Measurements from ENCODE around the gene CHD2. TPM values are rescaled to one million over a fixed set of nuclear protein-coding genes. Genes with fewer than 3 reads are reported as not detected.

The CHD2 gene
- total and polyA plus RNA-seq, 7 donors = 16.0 to 108 (median 75.9) TPM

DNA sequence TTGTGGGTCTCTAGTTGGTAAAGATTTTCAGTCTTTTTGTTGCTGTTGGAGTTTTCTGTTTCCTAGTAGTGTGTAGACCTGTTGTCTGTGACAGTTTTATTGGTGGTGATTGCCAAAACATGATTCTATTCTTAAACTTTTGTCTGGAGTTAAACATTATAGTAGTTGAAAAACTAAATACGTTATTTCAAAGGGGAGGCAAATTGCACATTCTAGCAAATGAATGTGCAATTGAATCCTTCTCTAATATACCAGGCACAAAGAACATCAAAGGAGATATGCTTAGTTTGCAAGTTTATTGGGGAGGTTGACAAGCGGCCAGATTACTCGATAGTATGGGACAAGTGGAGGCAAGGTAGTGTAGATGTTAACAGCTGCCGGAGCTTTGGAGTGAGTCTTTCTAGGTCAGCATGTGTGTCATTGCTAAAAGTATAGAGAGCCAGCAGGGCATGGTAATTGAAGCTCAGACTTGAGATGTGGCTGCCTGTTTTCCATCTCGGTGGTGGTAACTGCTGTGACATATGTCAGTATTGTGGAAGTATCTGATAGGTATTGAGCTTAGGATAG lies 20.6 kb downstream of the CHD2 start:
- H3K4me3 ChIP-seq = no peak overlapping the region
- no peaks in the 10 kb centered on the region for H3K9me3 ChIP-seq
- no peaks in the 10 kb centered on the region for H3K27me3 ChIP-seq
- peaks cover 0 to 89% (median 77%) of the 10 kb centered on the region in 4 donors for H3K4me1 ChIP-seq
- intact Hi-C loops (cut with DNase I) = no loop called here
- TF ChIP-seq POLR2A (IDR thresholded peaks at IDR 0.05) (no peak), EP300 (IDR thresholded peaks at IDR 0.05) (no peak), POLR2AphosphoS5 (IDR thresholded peaks at IDR 0.05) (no peak)
- TF ChIP-seq, protein P1, sequence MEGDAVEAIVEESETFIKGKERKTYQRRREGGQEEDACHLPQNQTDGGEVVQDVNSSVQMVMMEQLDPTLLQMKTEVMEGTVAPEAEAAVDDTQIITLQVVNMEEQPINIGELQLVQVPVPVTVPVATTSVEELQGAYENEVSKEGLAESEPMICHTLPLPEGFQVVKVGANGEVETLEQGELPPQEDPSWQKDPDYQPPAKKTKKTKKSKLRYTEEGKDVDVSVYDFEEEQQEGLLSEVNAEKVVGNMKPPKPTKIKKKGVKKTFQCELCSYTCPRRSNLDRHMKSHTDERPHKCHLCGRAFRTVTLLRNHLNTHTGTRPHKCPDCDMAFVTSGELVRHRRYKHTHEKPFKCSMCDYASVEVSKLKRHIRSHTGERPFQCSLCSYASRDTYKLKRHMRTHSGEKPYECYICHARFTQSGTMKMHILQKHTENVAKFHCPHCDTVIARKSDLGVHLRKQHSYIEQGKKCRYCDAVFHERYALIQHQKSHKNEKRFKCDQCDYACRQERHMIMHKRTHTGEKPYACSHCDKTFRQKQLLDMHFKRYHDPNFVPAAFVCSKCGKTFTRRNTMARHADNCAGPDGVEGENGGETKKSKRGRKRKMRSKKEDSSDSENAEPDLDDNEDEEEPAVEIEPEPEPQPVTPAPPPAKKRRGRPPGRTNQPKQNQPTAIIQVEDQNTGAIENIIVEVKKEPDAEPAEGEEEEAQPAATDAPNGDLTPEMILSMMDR (IDR thresholded peaks at IDR 0.05) = no peak
- peaks cover 0 to 14% (median 9%) of the 10 kb centered on the region in 4 donors for H3K36me3 ChIP-seq
- H3K27ac ChIP-seq = peak overlapping the region in 3 of 4 donors; percentile 33 to 95 (median 40)
- DNase-seq = no peak
- 20 to 54% methylated on average over 5 of the region's 5 CpGs for WGBS, 2 donors

DNA sequence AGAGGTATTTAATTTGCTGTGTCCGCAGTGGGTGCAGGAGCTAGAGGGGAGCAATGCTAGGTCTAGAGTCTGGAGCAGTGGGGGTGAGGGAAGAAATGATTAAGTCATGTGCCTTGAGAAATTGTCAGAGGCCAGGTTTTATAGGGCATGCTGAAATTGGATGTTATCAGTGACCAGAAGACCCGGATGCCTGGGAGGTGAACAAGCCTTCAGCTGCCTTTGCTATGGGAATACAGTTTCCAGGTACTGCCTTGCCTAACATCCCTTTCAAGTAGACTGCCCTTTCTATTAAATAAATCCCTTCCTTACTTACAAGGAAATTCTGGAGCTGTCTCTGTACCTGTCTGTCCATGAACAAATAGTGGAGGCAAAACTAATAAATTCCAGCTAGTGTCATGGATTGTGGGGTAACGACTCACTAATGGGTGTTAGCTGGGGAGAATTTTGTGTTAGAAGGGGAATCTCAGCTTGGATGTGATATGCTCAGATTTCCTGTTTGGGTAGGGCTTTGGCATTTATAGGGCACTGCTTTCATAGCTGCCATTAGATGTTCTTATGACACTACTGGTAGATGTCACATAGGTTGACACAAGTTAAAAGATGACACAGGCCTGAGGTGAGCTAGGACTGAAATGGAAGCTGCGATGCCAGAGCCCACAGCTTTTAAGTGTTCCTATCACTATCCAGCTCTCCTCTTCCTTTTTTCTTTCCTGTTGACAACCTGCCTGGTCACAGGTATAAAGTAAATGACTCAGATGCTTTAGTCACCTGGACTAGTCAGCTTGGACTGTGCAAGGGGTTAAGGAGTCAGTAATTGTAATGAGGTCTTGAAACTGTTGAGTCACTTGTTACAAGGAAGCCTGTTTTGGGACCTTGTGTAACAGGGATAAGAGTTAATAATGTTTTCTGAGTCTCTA lies 21.3 kb downstream of the CHD2 start:
- intact Hi-C loops (cut with DNase I) = no loop called here
- Histone ChIP-seq H3K4me3 (no peak overlapping the region), H3K27ac (peak overlapping the region; percentile 11 to 95 (median 36)), H3K27me3 (no peaks in the 10 kb centered on the region), H3K4me1 (peaks cover 0 to 81% (median 69%) of the 10 kb centered on the region in 4 donors), H3K9me3 (no peaks in the 10 kb centered on the region), H3K36me3 (peaks cover 0 to 22% (median 11%) of the 10 kb centered on the region in 4 donors)
- 42 to 64% methylated on average over 4 of the region's 4 CpGs for WGBS, 2 donors
- TF ChIP-seq, protein P1 (IDR thresholded peaks at IDR 0.05) = no peak
- TF ChIP-seq EP300 (IDR thresholded peaks at IDR 0.05) (no peak), POLR2A (IDR thresholded peaks at IDR 0.05) (no peak), POLR2AphosphoS5 (IDR thresholded peaks at IDR 0.05) (no peak)
- DNase-seq = no peak

DNA sequence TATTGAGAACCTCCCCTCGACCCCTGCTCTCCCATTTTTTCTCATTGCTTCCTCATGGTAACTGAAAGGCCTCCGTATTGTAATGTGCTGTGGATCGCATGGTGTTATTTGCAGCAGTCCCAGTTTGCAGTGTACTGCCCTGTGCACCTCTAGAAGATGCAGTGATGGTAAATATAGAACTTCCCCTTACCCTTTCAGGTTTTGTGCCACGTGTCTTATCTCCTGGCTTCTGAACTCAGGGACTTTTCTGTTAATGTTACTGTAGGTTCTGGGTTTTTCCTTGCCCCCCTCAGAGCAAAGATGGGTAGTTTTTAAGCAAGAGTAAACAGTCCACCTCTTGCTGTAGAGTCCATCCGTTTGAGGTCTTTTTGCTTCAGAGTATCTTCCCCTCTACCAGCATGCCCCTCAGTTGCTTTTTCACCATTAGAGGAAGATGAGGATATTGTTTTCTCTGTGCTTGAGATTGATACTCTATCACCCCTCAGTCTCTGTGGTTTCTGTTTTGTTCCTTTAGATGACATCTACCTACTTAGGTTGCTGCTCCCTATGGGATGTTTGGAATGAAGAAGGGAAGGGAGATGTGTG lies 22.4 kb downstream of the CHD2 start:
- DNase-seq = no peak
- Histone ChIP-seq H3K9me3 (no peaks in the 10 kb centered on the region), H3K4me1 (peaks cover 0 to 71% (median 61%) of the 10 kb centered on the region in 4 donors), H3K4me3 (no peak overlapping the region), H3K27ac (peak overlapping the region in 3 of 4 donors; percentile 11 to 95 (median 40)), H3K27me3 (no peaks in the 10 kb centered on the region), H3K36me3 (peaks cover 0 to 32% (median 20%) of the 10 kb centered on the region in 4 donors)
- intact Hi-C loops (cut with DNase I) = no loop called here
- 36 to 46% methylated on average over 5 of the region's 5 CpGs for WGBS, 2 donors
- TF ChIP-seq POLR2AphosphoS5 (IDR thresholded peaks at IDR 0.05) (no peak), EP300 (IDR thresholded peaks at IDR 0.05) (no peak)

DNA sequence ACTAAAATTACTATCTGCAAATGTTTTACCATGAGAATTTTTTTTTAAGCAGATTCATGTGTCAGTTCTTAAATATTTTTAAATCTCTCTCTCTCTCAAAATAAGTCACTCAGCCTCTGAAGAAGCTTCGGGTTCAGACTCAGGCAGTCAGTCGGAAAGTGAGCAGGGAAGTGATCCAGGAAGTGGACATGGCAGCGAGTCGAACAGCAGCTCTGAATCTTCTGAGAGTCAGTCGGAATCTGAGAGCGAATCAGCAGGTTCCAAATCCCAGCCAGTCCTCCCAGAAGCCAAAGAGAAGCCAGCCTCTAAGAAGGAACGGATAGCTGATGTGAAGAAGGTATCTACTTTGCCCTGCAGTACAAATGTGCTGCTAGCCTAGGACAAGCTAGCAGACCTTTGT lies 24.1 kb downstream of the CHD2 start:
- no peaks in the 10 kb centered on the region for H3K9me3 ChIP-seq
- H3K27me3 ChIP-seq = no peaks in the 10 kb centered on the region
- 78 to 86% methylated on average over 7 of the region's 7 CpGs for WGBS, 2 donors
- H3K4me1 ChIP-seq = peaks cover 0 to 57% (median 50%) of the 10 kb centered on the region in 4 donors
- H3K36me3 ChIP-seq = peaks cover 0 to 49% (median 33%) of the 10 kb centered on the region in 4 donors
- DNase-seq = no peak
- TF ChIP-seq POLR2AphosphoS5 (IDR thresholded peaks at IDR 0.05) (no peak), EP300 (IDR thresholded peaks at IDR 0.05) (no peak), POLR2A (IDR thresholded peaks at IDR 0.05) (no peak)
- TF ChIP-seq, protein P1 (IDR thresholded peaks at IDR 0.05) = no peak
- intact Hi-C loops (cut with DNase I) = no loop called here
- no peak overlapping the region for H3K4me3 ChIP-seq
- peak overlapping the region in 3 of 4 donors; percentile 10 to 48 (median 33) for H3K27ac ChIP-seq

DNA sequence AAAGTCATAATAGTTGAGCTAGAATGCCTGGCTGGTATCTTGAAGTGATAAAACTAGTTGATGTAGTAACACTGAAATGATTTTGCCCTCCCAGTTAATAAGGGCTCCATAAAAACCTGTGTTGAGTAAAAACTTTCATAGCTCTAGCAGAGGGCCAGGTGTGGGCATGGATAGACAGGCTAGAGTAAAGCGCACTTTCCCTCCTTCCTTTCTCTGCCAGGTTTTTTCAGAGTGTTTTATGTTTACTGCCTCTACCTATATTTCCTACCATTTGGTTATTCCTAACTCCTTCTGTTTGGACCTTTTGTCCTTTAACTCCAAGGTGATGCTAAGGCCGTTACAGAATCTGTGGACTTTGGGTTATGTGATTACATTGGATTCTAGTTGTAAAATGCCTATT lies 25.3 kb downstream of the CHD2 start:
- WGBS, 2 donors = 24 to 72% methylated on average over 2 of the region's 2 CpGs
- no peak overlapping the region for H3K27ac ChIP-seq
- H3K9me3 ChIP-seq = no peaks in the 10 kb centered on the region
- DNase-seq = no peak
- TF ChIP-seq POLR2AphosphoS5 (IDR thresholded peaks at IDR 0.05) = no peak
- TF ChIP-seq, protein P1 (IDR thresholded peaks at IDR 0.05) = no peak
- no peak for TF ChIP-seq EP300 (IDR thresholded peaks at IDR 0.05)
- TF ChIP-seq POLR2A (IDR thresholded peaks at IDR 0.05) = no peak
- intact Hi-C loops (cut with DNase I) = loop anchor here (5.0 kb wide), 1 partner anchor 37 kb away; no protein-coding TSS in a partner anchor
- peaks cover 0 to 55% (median 45%) of the 10 kb centered on the region in 4 donors for H3K4me1 ChIP-seq
- H3K27me3 ChIP-seq = no peaks in the 10 kb centered on the region
- H3K36me3 ChIP-seq = peaks cover 0 to 62% (median 36%) of the 10 kb centered on the region in 4 donors
- no peak overlapping the region for H3K4me3 ChIP-seq

All from sigmoid colon (tissue), 7 donors.